Memory B cell (primary cell): ENCODE results near the gene PSMD13.

Experiments used
- ATAC-seq: fragments of 150-1000 bp; cut with Tn5 transposase; 2 replicates; pipeline ENCODE4 v1.10.0; 2021; ENCODE audit warnings: low read depth, mild to moderate bottlenecking, moderate library complexity
- DNase-seq, 2 donors: peaks; one replicate each; pipeline ENCODE4 v3.0.0; 2022; ENCODE audit warnings: low spot score in 2 of 2
- H3K27ac Mint-ChIP-seq: one replicate; pipeline ENCODE4 v1.8.0; 2022; ENCODE audit warnings: mild to moderate bottlenecking, moderate library complexity, mixed read lengths
- H3K27me3 Mint-ChIP-seq: one replicate; pipeline ENCODE4 v1.8.0; 2022; ENCODE audit warnings: mixed read lengths
- H3K36me3 Mint-ChIP-seq: one replicate; pipeline ENCODE4 v1.8.0; 2022; ENCODE audit warnings: mild to moderate bottlenecking, mixed read lengths
- H3K4me1 Mint-ChIP-seq: one replicate; pipeline ENCODE4 v1.8.0; 2022; ENCODE audit warnings: mixed read lengths
- H3K4me3 Mint-ChIP-seq: one replicate; pipeline ENCODE4 v1.8.0; 2022; ENCODE audit warnings: mild to moderate bottlenecking, moderate library complexity, mixed read lengths
- H3K9me3 Mint-ChIP-seq: one replicate; pipeline ENCODE4 v1.8.0; 2022; ENCODE audit warnings: mixed read lengths

PSMD13 gene

GRCh38 chr11:208917-209260 is 27.9 kb upstream of the PSMD13 start:
- DNase-seq = no peak
- Mint-ChIP-seq H3K36me3 (peaks cover 9% of the 10 kb centered on the region), H3K4me1 (peaks cover 16% of the 10 kb centered on the region), H3K27me3 (no peaks in the 10 kb centered on the region), H3K9me3 (no peaks in the 10 kb centered on the region), H3K27ac (peak overlapping the region; percentile 90), H3K4me3 (peak overlapping the region; percentile 90)
- peak; percentile 2 for ATAC-seq

GRCh38 chr11:209275-210121 is 27.3 kb upstream of the PSMD13 start:
- H3K9me3 Mint-ChIP-seq = no peaks in the 10 kb centered on the region
- no peaks in the 10 kb centered on the region for H3K27me3 Mint-ChIP-seq
- H3K36me3 Mint-ChIP-seq = peaks cover 11% of the 10 kb centered on the region
- H3K4me3 Mint-ChIP-seq = peak overlapping the region; percentile 90
- DNase-seq (no peak), ATAC-seq (no peak)
- H3K27ac Mint-ChIP-seq = peak overlapping the region; percentile 90
- peaks cover 14% of the 10 kb centered on the region for H3K4me1 Mint-ChIP-seq

- no peaks in the 10 kb centered on the region for H3K9me3 Mint-ChIP-seq
- ATAC-seq = no peak
- H3K27ac Mint-ChIP-seq = peak overlapping the region; percentile 14
- peaks cover 13% of the 10 kb centered on the region for H3K36me3 Mint-ChIP-seq
- H3K27me3 Mint-ChIP-seq = no peaks in the 10 kb centered on the region
- H3K4me1 Mint-ChIP-seq = peaks cover 14% of the 10 kb centered on the region
- peak overlapping the region; percentile 37 for H3K4me3 Mint-ChIP-seq
- DNase-seq = no peak
Observed at GRCh38 chr11:210122-210802, 26.5 kb upstream of the PSMD13 start.

- Mint-ChIP-seq H3K36me3 (peaks cover 15% of the 10 kb centered on the region), H3K27ac (peak overlapping the region; percentile 14)
Observed at GRCh38 chr11:210803-211180, 26.0 kb upstream of the PSMD13 start.

GRCh38 chr11:211295-211694 is 25.5 kb upstream of the PSMD13 start:
- no peak for DNase-seq
- Mint-ChIP-seq H3K36me3 (peaks cover 15% of the 10 kb centered on the region), H3K27ac (no peak overlapping the region), H3K4me1 (peaks cover 8% of the 10 kb centered on the region), H3K4me3 (no peak overlapping the region), H3K27me3 (no peaks in the 10 kb centered on the region), H3K9me3 (no peaks in the 10 kb centered on the region)
- no peak for ATAC-seq

More at GRCh38 chr11:210803-211180, 26.0 kb upstream of the PSMD13 start:
- H3K4me1 Mint-ChIP-seq = peaks cover 12% of the 10 kb centered on the region
- no peaks in the 10 kb centered on the region for H3K9me3 Mint-ChIP-seq
- no peak for DNase-seq
- no peak for ATAC-seq
- no peak overlapping the region for H3K4me3 Mint-ChIP-seq
- no peaks in the 10 kb centered on the region for H3K27me3 Mint-ChIP-seq

GRCh38 chr11:211741-212140 is 25.0 kb upstream of the PSMD13 start:
- ATAC-seq = no peak
- Mint-ChIP-seq H3K27ac (no peak overlapping the region), H3K4me1 (peaks cover 7% of the 10 kb centered on the region), H3K36me3 (peaks cover 15% of the 10 kb centered on the region), H3K4me3 (no peak overlapping the region), H3K9me3 (no peaks in the 10 kb centered on the region), H3K27me3 (no peaks in the 10 kb centered on the region)
- DNase-seq = no peak

- Mint-ChIP-seq H3K4me3 (no peak overlapping the region), H3K36me3 (peaks cover 15% of the 10 kb centered on the region), H3K27ac (no peak overlapping the region), H3K9me3 (no peaks in the 10 kb centered on the region), H3K4me1 (peaks cover 7% of the 10 kb centered on the region), H3K27me3 (no peaks in the 10 kb centered on the region)
- DNase-seq (no peak), ATAC-seq (no peak)
Observed at GRCh38 chr11:212150-213100, 24.4 kb upstream of the PSMD13 start.

- peaks cover 15% of the 10 kb centered on the region for H3K36me3 Mint-ChIP-seq
- DNase-seq = no peak
- H3K4me3 Mint-ChIP-seq = no peak overlapping the region
- H3K4me1 Mint-ChIP-seq = peaks cover 10% of the 10 kb centered on the region
- no peak overlapping the region for H3K27ac Mint-ChIP-seq
- no peaks in the 10 kb centered on the region for H3K27me3 Mint-ChIP-seq
- H3K9me3 Mint-ChIP-seq = no peaks in the 10 kb centered on the region
- no peak for ATAC-seq
Observed at GRCh38 chr11:213111-213510, 23.7 kb upstream of the PSMD13 start.

- Mint-ChIP-seq H3K4me3 (no peak overlapping the region), H3K4me1 (peaks cover 6% of the 10 kb centered on the region), H3K27me3 (no peaks in the 10 kb centered on the region), H3K9me3 (no peaks in the 10 kb centered on the region), H3K27ac (no peak overlapping the region), H3K36me3 (peaks cover 13% of the 10 kb centered on the region)
- ATAC-seq (no peak), DNase-seq (no peak)
Observed at GRCh38 chr11:214083-214482, 22.7 kb upstream of the PSMD13 start.

GRCh38 chr11:215581-216037 is 21.2 kb upstream of the PSMD13 start:
- H3K9me3 Mint-ChIP-seq = no peaks in the 10 kb centered on the region
- no peak for ATAC-seq
- no peak for DNase-seq
- no peak overlapping the region for H3K27ac Mint-ChIP-seq
- no peak overlapping the region for H3K4me3 Mint-ChIP-seq
- H3K27me3 Mint-ChIP-seq = no peaks in the 10 kb centered on the region
- peaks cover 3% of the 10 kb centered on the region for H3K4me1 Mint-ChIP-seq
- peaks cover 17% of the 10 kb centered on the region for H3K36me3 Mint-ChIP-seq

GRCh38 chr11:216081-216974 is 20.4 kb upstream of the PSMD13 start:
- Mint-ChIP-seq H3K4me3 (no peak overlapping the region), H3K27me3 (no peaks in the 10 kb centered on the region), H3K27ac (no peak overlapping the region), H3K36me3 (peaks cover 17% of the 10 kb centered on the region), H3K4me1 (peaks cover 3% of the 10 kb centered on the region), H3K9me3 (no peaks in the 10 kb centered on the region)
- no peak for DNase-seq
- no peak for ATAC-seq

- Mint-ChIP-seq H3K4me3 (no peak overlapping the region), H3K4me1 (peaks cover 3% of the 10 kb centered on the region), H3K36me3 (peaks cover 22% of the 10 kb centered on the region), H3K9me3 (no peaks in the 10 kb centered on the region), H3K27ac (peak overlapping the region; percentile 20), H3K27me3 (no peaks in the 10 kb centered on the region)
- ATAC-seq = no peak
- DNase-seq = no peak
Observed at GRCh38 chr11:217704-218103, 19.1 kb upstream of the PSMD13 start.
